Stimulated activated CD4-positive, alpha-beta T cell treated with anti-CD3 and anti-CD28 coated beads, Interleukin-12 subunit alpha, Interleukin-12 subunit beta, amount 100 ng/mL, for 4 hours (primary cell): Measurements from ENCODE around the gene JMJD7.

Experiments used
- DNase-seq: peaks from one replicate; pipeline ENCODE4 v3.0.0-alpha.2; 2020

The JMJD7 gene

DNA sequence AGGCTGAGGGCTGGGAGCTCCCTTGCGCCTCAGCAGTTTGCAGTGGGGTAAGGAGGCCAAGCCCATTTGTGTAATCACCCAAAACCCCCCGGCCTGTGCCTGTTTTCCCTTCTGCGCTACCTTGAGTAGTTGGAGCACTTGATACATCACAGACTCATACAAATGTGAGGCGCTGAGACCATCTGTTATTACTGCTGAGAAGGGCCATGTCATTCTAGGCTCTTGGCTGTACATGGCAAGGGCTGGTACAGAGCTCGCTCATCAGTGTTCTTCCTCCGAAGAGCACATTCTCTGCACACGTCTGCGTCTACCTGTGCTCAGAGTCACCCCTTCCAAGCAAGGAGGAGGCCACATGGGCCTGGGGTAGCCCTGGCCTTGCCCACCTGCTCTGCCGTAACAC is 20.1 kb downstream of the JMJD7 start:
- DNase-seq, result no peak

- DNase-seq, result peak; percentile 25
Measured at GRCh38 chr15:41848631-41849030, 20.7 kb downstream of the JMJD7 start.

DNA sequence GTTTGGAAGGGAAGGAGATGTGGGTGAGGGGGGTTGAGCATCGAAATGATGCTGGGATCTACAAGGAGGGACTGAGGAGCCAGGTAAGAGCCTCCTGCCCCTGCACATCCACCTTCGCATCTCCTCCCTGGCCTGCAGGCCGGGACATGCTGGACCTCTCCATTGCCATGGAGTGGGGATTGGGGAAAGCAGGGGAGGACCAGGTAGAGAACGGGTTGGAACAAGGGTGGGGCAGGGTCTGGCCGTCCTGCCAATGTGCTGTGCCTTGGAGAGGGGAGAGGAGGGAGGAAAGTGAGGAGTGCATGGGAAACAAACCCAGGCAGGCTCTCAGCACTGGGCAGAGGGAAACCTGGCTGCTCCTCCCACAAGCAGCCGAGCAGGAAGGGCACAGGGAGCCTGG is 21.3 kb downstream of the JMJD7 start:
- no peak for DNase-seq

- DNase-seq, result no peak
Measured at GRCh38 chr15:41849861-41850260, 22.0 kb downstream of the JMJD7 start.

DNA sequence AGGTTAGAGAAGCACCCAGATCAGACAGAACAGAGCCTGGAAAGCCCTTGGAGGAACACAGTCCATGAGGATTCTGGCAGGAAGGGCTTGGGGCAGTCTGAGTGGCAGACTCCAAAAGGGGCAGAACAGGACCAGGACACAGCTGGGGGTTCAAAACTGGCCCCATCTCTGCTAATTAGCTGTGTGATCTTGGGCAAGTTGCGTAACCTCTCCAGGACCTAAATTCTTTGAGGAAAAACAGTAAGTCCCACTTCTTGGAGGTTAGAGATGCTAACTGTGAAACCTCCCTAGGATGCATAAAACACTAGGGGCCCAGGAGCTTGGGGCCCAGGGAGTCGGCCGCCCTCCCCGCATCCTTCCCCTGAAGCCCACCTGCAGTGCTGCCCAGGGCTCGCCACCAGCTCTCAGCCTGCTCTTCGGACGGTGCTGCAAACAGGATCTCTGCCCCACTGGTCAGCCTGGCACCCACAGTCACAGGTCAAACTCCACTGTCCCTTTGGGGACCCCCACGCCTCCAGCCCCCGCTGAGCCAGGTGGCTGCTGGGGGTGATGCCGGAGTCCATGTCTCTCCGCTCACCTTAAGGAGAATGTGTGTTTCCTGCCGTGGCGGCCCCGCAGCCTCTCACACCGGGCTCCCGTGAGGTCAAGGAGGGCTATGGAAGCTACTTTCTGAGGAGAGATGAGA is 22.7 kb downstream of the JMJD7 start:
- DNase-seq, result no peak

- DNase-seq, result no peak
Measured at GRCh38 chr15:41851167-41851523, 23.3 kb downstream of the JMJD7 start.

GRCh38 chr15:41851755-41852370 is 24.0 kb downstream of the JMJD7 start:
- no peak for DNase-seq

DNA sequence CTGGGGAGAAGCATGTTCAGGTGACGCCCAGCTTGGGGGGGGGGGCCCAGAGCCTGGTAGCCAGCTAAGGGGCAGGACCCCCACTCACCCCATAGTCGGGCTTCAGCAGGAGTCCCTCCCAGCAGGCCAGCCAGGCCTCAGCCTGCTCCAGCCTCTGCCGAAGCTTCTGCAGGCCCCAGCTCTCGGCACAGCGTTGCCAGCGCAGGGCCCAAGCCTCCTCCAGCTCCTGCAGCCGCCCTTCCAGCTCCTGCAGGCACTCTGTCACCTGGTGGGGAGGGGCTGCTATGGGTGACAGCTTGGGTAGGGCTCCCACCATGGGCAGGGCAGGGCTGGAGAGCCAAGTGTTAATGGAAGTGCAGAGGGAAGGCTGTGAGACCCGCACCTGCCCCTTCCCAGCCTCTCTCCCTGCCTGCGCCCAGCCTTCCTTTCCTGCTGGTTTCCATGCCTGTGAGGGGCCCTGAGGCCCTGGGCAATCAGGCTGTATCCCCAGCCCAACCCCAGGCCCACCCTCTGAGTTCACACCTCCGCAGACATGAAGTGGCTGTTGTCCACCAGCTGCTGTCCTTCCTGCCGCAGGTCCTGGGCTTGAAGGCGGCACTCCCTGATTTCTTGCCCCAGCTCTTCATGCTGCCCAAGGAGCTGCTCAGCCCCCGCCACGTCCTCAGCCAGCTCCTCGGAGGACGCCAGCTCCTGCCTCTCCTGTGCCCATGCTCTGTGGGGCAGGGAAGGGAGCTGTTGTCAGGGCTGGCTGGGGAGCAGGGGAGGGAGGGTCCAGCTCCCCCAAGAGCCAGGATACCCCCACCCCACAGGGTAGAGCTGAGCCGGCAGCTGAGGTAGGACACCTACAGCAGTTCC is 25.1 kb downstream of the JMJD7 start:
- DNase-seq, result no peak

DNA sequence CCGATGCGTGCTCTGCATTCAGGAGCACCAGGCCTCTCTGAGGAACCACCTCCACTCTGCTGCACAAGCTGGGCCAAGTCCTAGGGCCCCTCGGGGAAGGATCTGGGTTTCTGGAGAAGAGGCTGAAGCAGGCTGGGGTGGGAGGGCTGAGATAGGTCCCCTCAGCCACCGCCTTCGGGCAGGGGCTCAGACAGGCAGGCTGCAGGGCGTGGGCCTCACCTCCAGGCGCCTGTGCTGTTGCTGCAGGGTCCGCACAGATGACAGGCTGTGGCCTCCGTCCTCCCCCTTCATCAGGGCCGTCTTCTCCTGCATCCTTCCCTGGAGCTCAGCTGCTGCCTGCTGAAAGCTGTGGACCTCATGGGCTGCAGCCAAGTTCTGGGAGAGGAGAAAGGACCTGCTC is 25.9 kb downstream of the JMJD7 start:
- DNase-seq, result no peak

GRCh38 chr15:41854443-41854842 is 26.6 kb downstream of the JMJD7 start:
- no peak for DNase-seq

GRCh38 chr15:41855261-41855961 is 27.5 kb downstream of the JMJD7 start:
- no peak for DNase-seq

DNA sequence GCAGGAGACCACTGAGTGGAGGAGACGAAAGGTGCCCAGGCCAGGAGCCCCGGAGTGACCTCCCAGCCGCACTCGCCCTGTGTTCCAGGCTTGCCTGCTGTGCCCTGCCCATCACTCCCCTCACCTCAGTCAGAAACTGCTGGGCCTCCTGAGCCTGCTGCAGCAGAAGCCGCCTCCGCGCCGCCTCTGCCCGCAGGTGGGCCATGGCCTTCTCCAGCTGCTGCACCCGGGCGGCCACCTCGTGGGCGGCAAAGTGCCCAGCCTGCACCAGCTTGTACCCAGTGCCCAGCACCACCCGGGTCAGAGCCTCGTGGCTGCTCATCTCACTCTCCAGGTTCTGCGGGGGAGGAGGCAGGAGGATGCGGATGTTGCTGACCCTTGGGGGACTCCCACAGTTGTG is 28.4 kb downstream of the JMJD7 start:
- no peak for DNase-seq

DNA sequence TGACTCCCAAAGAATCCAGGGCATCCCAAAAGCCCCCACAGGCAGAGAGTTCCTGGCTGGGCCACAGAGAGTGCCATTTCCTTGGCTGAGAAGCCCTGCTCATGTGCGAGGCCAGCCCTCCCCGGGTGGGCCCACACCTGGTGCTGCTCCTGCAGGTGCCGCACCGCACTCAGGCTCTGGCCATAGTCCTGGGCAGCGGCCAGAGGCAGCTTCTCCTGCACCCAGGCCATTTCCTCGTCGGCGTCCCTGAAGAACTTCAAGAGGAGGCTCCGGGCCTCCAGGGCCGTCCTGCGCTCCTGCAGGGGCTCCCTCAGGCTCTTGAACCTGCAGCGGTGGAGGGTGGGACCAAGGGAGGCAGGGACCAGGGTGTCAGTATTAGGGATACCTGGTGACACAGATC is 28.8 kb downstream of the JMJD7 start:
- DNase-seq, result no peak

- no peak for DNase-seq
Measured at GRCh38 chr15:41857316-41857715, 29.4 kb downstream of the JMJD7 start.

DNA sequence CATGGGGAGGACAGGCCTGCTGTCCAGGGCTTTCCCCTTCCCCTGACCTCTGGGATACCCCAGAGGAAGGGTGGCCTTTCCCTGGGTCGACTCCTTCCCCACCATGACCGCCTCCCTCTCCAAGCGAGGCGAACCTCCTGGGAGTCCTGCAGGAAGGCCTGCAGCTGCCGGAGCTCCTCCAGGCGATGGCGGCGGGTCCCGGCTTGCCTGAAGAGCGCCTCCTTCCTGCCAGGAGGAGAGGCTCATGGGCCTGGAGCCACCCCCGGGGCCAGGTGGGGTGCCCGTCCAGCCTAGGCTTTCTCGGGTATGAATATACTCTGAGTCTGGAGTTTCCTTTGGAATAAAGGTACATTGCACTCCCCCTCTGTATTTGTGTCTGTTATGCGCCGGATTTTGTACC is 30.9 kb downstream of the JMJD7 start:
- no peak for DNase-seq

- no peak for DNase-seq
Measured at GRCh38 chr15:41860049-41860828, 32.3 kb downstream of the JMJD7 start.

GRCh38 chr15:41861736-41862356 is 34.0 kb downstream of the JMJD7 start:
- DNase-seq, result no peak

GRCh38 chr15:41862515-41863116 is 34.7 kb downstream of the JMJD7 start:
- no peak for DNase-seq

GRCh38 chr15:41865490-41866055 is 37.7 kb downstream of the JMJD7 start:
- DNase-seq, result no peak

DNA sequence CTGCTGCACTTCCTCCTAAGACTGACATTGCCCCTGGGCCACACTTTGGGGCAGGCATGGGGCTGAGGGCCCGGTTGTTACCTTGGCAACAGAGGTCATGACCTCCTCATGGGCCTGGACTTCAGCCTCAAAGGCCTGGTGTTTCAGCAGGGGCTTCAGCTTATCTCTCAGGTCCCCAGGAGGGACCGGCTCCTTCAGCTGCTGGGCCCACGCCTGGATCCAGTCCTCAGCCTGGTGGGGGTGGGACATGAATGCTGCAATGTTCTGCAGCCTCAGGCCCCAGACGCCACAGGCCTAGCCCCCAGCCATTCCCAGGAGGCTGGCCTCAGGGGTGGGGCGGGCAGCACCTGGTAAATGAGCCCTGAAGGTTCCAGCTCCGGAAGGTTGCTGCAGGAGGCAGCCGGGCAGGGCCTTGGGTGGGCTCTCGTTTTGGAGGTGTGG is 38.4 kb downstream of the JMJD7 start:
- DNase-seq, result no peak

DNA sequence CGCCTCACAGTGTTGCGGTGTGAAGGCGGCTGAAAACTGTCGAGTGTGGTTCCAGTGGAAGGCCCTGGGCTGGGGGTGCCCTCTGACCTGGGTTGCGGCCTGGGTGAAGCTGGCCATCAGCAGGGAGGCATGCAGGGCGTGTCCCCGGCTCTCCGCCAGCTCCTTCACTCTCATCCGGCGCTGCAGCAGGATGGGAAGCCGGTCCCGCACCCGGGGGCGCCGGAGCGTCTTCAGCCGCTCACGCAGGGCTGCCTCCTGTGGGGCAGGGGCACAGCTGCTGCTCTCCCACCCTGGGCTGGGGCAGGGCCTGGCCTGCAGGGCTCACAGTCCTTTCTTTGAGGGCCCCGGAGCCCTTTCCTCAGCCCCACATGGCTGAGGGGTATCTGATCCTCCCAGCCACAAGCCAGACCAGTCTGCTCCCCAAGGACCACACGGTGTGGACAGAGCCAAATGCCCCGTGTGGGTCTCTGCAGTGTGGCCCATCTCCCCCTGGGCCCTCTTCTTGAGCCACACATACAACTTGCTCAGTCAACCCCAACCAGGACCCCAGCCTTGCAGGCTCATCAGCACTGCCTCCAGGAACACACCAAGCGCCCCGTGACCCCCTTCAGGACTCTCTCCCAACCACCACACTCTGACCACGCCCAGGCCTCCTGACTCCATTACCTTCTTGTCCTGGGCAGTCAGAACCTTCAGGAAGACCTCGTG is 39.1 kb downstream of the JMJD7 start:
- no peak for DNase-seq
